Measurements from ENCODE around the gene COPE.
A peak's percentile ranks its signal among the peaks of the same experiment; 100 is the strongest.

COPE gene

GRCh38 chr19:18895038-18895823 is 24.0 kb downstream of the COPE start:
- DNase-seq (ENCODE audit: low read depth, low spot score), result peak; percentile 74

GRCh38 chr19:18894254-18895037 is 24.7 kb downstream of the COPE start:
- peak; percentile 71 for DNase-seq (ENCODE audit: low read depth, low spot score)

DNA sequence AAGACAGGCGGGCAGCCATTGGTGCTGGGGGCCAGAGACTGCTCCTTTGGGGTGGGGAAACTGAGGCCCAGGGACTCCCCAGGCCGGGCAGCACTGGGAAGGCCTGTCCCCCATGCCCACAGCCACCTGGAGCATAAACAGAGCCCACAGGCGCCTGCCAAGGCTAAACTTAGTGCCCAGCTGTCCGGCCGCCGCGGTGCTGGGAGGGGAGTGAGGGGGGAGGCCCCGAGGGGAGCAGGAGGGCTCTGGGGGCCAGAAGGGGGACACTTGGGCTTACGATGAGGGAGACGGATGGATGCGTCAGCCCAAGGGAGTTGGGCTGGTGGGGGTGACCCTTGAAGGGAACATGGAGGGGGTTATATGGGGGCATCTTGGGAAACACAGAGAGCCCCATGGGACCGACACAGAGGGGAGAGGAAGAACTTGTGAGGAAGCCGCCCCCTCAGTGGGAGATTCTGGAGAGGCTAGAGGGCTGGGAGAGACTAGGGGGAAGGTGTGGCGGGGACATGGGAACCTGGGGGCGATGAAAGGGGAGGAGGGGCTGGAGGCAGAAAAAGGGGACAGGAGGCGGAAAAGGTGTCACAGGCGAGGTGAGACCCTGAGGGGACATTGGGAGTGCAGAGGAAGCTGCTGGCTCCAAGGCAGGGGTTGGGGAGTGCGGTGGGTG is 25.5 kb downstream of the COPE start:
- no peak for DNase-seq (ENCODE audit: low read depth, low spot score)

DNA sequence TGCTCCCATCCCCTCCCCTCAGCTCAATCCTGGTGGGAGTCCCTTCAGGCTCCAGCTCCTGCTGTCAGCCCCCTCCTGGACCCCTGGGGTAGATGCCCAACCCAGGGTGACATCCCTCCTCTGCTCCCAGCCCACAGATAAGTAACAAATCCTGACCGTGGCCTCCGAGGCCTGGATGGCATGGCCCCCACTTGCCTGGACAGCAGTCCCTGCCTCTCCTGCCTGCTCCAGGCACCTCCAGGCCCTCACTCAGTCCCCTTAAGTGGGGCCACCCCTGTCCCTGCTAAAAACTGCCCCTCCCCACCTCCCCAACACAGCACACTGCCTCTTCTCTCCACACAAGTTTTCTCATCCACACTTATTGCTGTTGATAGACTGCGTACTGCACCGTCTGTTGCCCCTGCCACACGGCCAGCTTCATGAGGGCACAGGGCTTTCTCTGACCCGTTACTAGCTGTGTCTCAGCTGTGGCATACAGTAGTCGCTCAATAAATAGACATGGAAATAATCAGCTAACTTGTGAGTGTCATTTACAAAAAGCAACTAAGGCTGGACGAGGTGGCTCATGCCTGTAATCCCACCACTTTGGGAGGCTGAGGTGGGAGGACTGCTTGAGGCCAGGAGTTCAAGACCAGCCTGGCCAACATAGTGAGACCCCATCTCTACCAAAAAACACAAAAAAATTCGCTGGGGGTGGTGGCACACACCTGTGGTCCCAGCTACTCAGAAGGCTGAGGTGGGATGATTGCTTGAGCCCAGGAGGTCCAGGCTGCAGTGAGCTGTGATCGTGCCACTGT is 29.0 kb downstream of the COPE start:
- DNase-seq (ENCODE audit: low read depth, low spot score), result no peak

DNA sequence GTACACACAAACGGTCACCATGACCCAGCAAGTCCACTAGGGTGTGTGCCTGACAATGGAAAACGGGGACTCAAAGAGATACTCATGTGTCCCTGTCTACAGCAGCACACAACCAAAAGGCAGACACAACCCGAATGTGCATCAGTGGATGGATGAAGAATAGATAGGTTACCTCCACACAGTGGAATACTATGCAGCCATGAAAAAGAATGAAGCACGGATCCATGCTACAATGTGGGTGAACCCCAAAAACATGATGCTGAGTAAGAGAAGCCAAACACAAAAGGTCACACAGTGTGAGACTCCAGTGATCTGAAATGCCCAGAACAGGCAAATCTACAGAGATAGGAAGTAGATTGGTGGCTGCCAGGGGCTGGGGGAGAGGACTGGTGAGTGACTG is 32.2 kb downstream of the COPE start:
- no peak for DNase-seq (ENCODE audit: low read depth, low spot score)

- DNase-seq (ENCODE audit: low read depth, low spot score), result no peak
Measured at GRCh38 chr19:18883526-18884304, 35.5 kb downstream of the COPE start.

- no peak for DNase-seq (ENCODE audit: low read depth, low spot score)
Measured at GRCh38 chr19:18881491-18881890, 37.7 kb downstream of the COPE start.

DNA sequence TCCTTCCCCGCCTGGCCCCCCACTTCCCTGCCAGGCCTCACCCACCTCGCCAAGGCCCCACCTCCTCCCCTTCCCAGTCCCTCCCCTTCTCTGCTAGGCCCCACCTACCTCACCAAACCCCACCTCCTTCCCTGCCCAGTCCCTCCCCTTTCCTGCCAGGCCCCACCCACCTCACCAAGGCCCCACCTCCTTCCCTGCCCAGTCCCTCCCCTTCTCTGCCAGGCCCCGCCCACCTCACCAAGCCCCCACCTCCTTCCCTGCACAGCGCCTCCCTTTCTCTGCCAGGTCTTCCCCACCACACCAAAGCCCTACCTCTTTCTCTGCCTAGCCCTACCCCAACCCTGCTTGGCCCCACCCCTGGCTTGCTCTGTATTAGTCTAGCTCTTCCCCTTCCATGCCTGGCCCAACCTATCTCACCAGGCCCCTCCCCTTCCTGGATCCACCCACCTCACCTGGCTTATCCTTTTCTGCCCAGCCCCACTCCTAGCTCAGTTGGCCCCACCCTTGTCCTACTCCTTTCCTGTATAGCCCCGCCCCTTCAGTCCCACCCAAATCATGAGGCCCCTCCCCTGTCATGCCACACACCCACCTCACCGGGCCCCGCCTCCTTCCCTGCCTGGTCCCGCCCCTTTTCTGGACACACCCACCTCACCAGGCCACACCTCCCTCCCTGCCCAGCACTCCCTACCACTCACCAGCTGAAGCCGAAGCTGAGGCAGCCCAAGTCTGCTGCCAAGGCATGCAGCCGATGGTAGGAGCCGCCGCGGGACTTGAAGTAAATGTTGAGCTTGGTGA is 39.4 kb downstream of the COPE start:
- peak; percentile 90 for DNase-seq (ENCODE audit: low read depth, low spot score)

DNA sequence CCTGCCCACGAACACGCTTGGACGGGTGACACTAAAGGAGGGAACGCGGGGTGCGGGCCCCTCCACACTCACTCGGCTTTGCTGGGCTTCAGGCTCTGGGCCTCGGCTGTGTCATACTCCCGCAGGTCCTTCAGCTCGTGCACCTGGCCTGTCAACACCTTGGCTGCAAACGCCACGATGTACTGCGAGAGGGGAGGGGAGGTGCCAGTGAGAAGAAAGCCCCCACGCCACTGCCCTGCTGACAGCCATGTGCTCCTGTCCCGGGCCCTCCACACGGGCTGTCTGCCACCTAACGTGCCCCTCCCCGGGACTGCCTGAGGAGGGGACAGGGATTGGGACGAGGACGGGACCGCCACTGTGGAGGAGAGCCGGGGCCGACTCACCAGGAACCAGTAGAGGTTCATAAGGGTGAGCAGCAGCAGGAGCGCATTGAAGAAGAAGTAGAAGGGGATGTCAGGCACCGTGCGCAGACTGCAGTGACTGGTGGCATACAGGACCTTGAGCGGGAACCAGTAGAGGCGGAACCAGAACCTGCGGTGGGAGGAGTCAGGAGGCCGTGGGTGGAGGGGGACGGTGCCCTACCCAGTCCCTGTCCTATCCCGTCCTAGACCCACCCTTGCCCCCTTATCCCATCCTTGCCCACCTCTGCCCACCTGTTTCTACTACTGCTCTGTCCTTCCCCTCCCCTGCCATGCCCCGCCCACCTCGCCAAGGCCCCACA is 40.2 kb downstream of the COPE start:
- no peak for DNase-seq (ENCODE audit: low read depth, low spot score)

DNA sequence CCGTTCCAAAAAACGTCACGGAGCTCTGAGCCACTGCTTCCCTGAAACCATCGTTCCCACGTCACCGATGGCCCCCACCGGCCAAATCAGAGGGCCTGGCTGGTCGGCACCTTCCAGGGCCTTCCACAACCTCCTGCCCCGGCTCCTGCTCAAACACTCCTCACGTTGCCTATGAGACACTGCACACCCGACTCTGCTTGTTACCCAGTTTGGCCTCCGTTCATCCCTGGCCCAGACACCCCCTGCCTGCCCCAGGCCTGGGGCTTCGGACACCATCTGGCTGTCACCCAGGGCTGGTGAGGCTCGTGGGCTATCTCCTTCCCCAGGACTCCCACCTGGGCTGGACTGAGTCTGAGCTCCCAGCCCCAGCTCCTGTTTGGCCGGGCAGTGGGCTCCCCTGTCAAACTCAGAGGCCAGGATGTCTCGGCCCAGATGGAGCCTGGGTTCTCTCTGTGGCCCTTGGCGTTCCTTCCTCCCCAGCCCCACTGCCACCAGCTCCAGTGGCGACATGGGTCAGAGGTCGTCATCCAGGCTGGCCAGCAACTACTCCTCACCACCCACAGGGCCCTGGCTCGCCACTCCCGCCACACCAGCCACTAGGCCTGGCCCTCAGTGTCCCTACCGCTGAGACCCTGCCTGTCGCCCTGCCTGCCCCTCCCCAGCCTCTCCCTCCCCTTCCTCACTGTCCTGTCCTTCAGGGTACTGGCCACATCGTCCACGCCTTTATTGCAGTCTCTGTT is 41.0 kb downstream of the COPE start:
- DNase-seq (ENCODE audit: low read depth, low spot score), result no peak

- DNase-seq (ENCODE audit: low read depth, low spot score), result no peak
Measured at GRCh38 chr19:18876865-18877264, 42.3 kb downstream of the COPE start.

- no peak for DNase-seq (ENCODE audit: low read depth, low spot score)
Measured at GRCh38 chr19:18875726-18876125, 43.5 kb downstream of the COPE start.

DNA sequence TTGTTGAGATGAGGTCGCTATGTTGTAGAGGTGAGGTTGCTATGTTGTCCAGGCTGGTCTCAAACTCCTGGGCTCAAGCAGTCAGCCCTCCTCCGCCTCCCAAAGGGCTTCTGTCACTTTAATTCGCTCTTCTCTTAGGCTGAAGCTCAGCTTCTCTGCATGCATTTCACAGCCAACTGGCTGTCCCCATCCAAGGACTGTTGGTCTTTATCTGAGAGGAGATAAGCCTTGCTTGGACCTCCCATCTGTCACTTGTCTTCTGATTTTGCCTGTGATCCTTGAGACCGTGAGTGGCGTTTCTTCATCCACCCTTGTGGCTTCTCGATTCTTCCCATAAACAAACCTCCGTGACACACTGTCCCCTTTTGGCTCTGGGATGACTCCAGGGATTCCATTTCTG is 47.6 kb downstream of the COPE start:
- DNase-seq (ENCODE audit: low read depth, low spot score), result no peak

DNA sequence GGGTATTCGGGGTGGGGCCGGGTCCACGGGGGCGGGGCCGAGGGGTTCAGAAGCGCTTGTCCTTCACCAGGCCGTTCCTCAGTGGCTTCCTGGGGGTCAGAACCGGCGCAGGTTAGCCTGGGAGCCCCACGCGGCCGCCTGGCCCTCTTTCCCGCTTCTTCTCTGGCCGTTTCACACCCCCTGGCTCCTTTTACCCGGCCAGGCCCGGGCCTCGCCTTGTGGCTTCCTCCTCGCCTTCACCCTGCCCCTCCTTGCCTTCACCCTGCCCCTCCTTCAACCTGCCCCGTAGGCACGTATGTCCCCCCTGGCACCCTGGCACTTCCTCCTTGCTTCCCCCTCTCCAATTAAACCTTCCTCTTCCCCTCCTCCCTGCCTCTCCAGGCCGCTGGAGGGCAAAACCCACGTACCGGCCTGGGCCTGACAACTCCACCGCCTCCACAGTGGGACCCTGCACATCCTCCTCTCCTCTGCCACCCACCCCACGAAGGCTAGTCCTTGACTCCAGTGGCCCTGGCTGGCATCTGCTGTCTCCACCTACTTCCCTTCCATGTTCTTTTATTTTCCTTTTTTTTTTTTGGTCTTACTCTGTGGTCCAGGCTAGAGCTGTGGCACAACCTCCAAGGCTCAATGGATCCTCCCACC is 48.5 kb downstream of the COPE start:
- no peak for DNase-seq (ENCODE audit: low read depth, low spot score)

- no peak for DNase-seq (ENCODE audit: low read depth, low spot score)
Measured at GRCh38 chr19:18869781-18870530, 49.2 kb downstream of the COPE start.

- DNase-seq (ENCODE audit: low read depth, low spot score), result no peak
Measured at GRCh38 chr19:18869023-18869618, 50.1 kb downstream of the COPE start.

GRCh38 chr19:18868380-18869022 is 50.7 kb downstream of the COPE start:
- DNase-seq (ENCODE audit: low read depth, low spot score), result peak; percentile 55

Measured in ELF-1 (cell line).